Kidney epithelial cell (primary cell): Measurements from ENCODE around the gene TRPC4AP. TPM values are rescaled to one million over a fixed set of nuclear protein-coding genes. Genes with fewer than 3 reads are reported as not detected.

ENCODE experiments used
- DNase-seq: peaks from one replicate; pipeline ENCODE4 v3.0.0-alpha.2; 2010; ENCODE audit warnings: low read depth
- H3K27me3 ChIP-seq: 2 replicates; pipeline ENCODE4 v1.6.0; 2011; ENCODE audit warnings: low read length; ENCODE audit not compliant: control insufficient read depth, insufficient read depth
- H3K36me3 ChIP-seq: 2 replicates; pipeline ENCODE4 v1.5.1; 2011; ENCODE audit warnings: low read length; ENCODE audit not compliant: control insufficient read depth, insufficient read depth
- H3K4me3 ChIP-seq: 2 replicates; pipeline ENCODE4 v1.5.1; 2011; ENCODE audit warnings: low read depth, mild to moderate bottlenecking, control low read depth, low read length
- CTCF ChIP-seq: IDR thresholded peaks from 2 replicates; pipeline ENCODE4 v1.5.1; 2011; ENCODE audit warnings: mild to moderate bottlenecking, moderate library complexity, low read length, control low read depth, inconsistent platforms; ENCODE audit not compliant: insufficient read depth, poor library complexity, severe bottlenecking
- total RNA-seq: library from RNA; depleted of rRNA; stranded (reverse); fragments of >200 nt; gene quantifications from 2 replicates; pipeline ENCODE4 v1.2.3, GENCODE V29; 2015

TRPC4AP gene
- total RNA-seq, 1 donor from 2014 or later, result 78.8 TPM

GRCh38 chr20:34954904-34955230, 137.7 kb downstream of the TRPC4AP start:
- no peaks in the 10 kb centered on the region for H3K27me3 ChIP-seq
- no peaks in the 10 kb centered on the region for H3K36me3 ChIP-seq
- no peak for TF ChIP-seq CTCF
- H3K4me3 ChIP-seq, result peak overlapping the region; percentile 67
- DNase-seq, result no peak

GRCh38 chr20:34953960-34954359, 138.6 kb downstream of the TRPC4AP start:
- Histone ChIP-seq H3K4me3 (no peak overlapping the region), H3K36me3 (no peaks in the 10 kb centered on the region), H3K27me3 (no peaks in the 10 kb centered on the region)
- TF ChIP-seq CTCF, result no peak
- DNase-seq, result no peak

GRCh38 chr20:34952671-34953070, 139.9 kb downstream of the TRPC4AP start:
- no peaks in the 10 kb centered on the region for H3K36me3 ChIP-seq
- no peak for DNase-seq
- no peak for TF ChIP-seq CTCF
- H3K4me3 ChIP-seq, result no peak overlapping the region
- H3K27me3 ChIP-seq, result no peaks in the 10 kb centered on the region

Other genes starting within 250 kb of the TRPC4AP start
- gene GGT7, start 220.0 kb downstream of the TRPC4AP start, total RNA-seq, result 8.4 and 12.5 TPM in 2 replicates
- 29.2 and 33.1 TPM in 2 replicates for gene ACSS2, start 216.2 kb downstream of the TRPC4AP start, total RNA-seq
- 64.8 and 71.8 TPM in 2 replicates for gene GSS, start 137.0 kb downstream of the TRPC4AP start, total RNA-seq
- gene MYH7B, start 136.9 kb downstream of the TRPC4AP start, total RNA-seq, result 0.04 and 0.21 TPM in 2 replicates
- 34.7 TPM in 2 replicates for gene EDEM2, start 54.5 kb upstream of the TRPC4AP start, total RNA-seq
- gene PROCR, start 79.3 kb upstream of the TRPC4AP start, total RNA-seq, result 15.6 and 25.6 TPM in 2 replicates
- 6.9 and 7.5 TPM in 2 replicates for gene MMP24, start 133.9 kb upstream of the TRPC4AP start, total RNA-seq
- 17.5 and 19.3 TPM in 2 replicates for gene MMP24OS, start 185.3 kb upstream of the TRPC4AP start, total RNA-seq
- gene EIF6, start 192.0 kb upstream of the TRPC4AP start, total RNA-seq, result 284 and 332 TPM in 2 replicates
- not detected in 2 replicates for gene FAM83C, start 199.6 kb upstream of the TRPC4AP start, total RNA-seq